Panc1 (cell line): ENCODE measurements around the gene DEXI. TPM values are rescaled to one million over a fixed set of nuclear protein-coding genes. Genes with fewer than 3 reads are reported as not detected.

ENCODE experiments used
- ATAC-seq: fragments of 200-7000 bp; cut with Tn5 transposase; 2 replicates; pipeline ENCODE4 v1.9.1; 2020; ENCODE audit warnings: mild to moderate bottlenecking, moderate library complexity
- BruUV-seq: library from RNA; stranded (reverse); fragments of 400-500 nt; replicated peaks from 2 replicates; lab custom pipeline; 2021; lab: Mats Ljungman, UMichigan
- CTCF ChIA-PET: fragments of 300-600 bp; sonication (Branson Sonifier 250); formaldehyde crosslinking; loops from one replicate; lab custom pipeline; 2022; ENCODE audit warnings: antibody characterized with exemption; lab: Charles Lee
- POLR2A ChIA-PET: fragments of 300-600 bp; sonication (Branson Sonifier 250); formaldehyde crosslinking; loops from one replicate; lab custom pipeline; 2022; ENCODE audit warnings: antibody characterized with exemption; lab: Charles Lee
- DNase-seq: peaks from one replicate; pipeline ENCODE4 v3.0.0-alpha.2; 2010; ENCODE audit warnings: low read depth, low spot score
- H3K27ac ChIP-seq: 2 replicates; pipeline ENCODE4 v1.5.1; 2011; ENCODE audit warnings: mild to moderate bottlenecking, low read length, inconsistent platforms
- H3K27me3 ChIP-seq: fragments of 200-500 bp; sonication (Bioruptor generic); 2 replicates; pipeline ENCODE4 v1.6.0; 2014; ENCODE audit warnings: low read length, inconsistent platforms; ENCODE audit not compliant: control insufficient read depth, insufficient read depth
- H3K36me3 ChIP-seq: fragments of 200-500 bp; sonication (Bioruptor generic); 2 replicates; pipeline ENCODE4 v1.5.1; 2014; ENCODE audit warnings: inconsistent platforms, mild to moderate bottlenecking, low read length, moderate library complexity; ENCODE audit not compliant: control insufficient read depth, insufficient read depth
- H3K4me1 ChIP-seq: 2 replicates; pipeline ENCODE4 v1.5.1; 2011; ENCODE audit warnings: inconsistent platforms, mild to moderate bottlenecking, low read length, moderate library complexity; ENCODE audit not compliant: control insufficient read depth, insufficient read depth
- H3K4me3 ChIP-seq, 2 experiments: 2 replicates each; pipeline ENCODE4 v1.5.1; 2011 to 2012; ENCODE audit warnings: low read depth in 2 of 2, low read length in 2 of 2, mild to moderate bottlenecking in 2 of 2, inconsistent platforms in 1 of 2, moderate library complexity in 1 of 2
- H3K9me3 ChIP-seq: fragments of 200-500 bp; sonication (Bioruptor generic); 2 replicates; pipeline ENCODE4 v1.5.1; 2014; ENCODE audit warnings: low read depth, mild to moderate bottlenecking, inconsistent platforms, low read length, moderate library complexity; ENCODE audit not compliant: control insufficient read depth, insufficient read depth
- CTCF ChIP-seq: fragments of 450-650 bp; IDR thresholded peaks from 2 replicates; pipeline ENCODE4 v1.5.1; 2017; ENCODE audit warnings: mild to moderate bottlenecking
- POLR2AphosphoS5 ChIP-seq: IDR thresholded peaks from 2 replicates; pipeline ENCODE4 v1.6.1; 2012; ENCODE audit warnings: mild to moderate bottlenecking, low read depth, low read length, moderate library complexity
- REST ChIP-seq, 2 experiments: IDR thresholded peaks; 2 replicates each; pipeline ENCODE4 v1.6.1; 2011 to 2012; ENCODE audit warnings: low read depth in 2 of 2, control low read depth in 1 of 2, low read length in 1 of 2, mild to moderate bottlenecking in 1 of 2, moderate library complexity in 1 of 2; ENCODE audit not compliant: insufficient read depth in 1 of 2
- SIN3A ChIP-seq: IDR thresholded peaks from 2 replicates; pipeline ENCODE4 v1.6.1; 2012; ENCODE audit warnings: low read depth, mild to moderate bottlenecking, low read length, moderate library complexity, borderline replicate concordance; ENCODE audit not compliant: insufficient read depth
- TCF7L2 ChIP-seq: IDR thresholded peaks from 2 replicates; pipeline ENCODE4 v1.6.1; 2011; ENCODE audit warnings: mild to moderate bottlenecking, low read depth, low read length, inconsistent platforms
- in situ Hi-C: cut with HindIII; loops from 2 replicates; pipeline ENCODE4 v1.10.0; 2016; ENCODE audit warnings: low sequenced_read_pairs, low pct_unique_long_range_greater_than_20kb
- intact Hi-C: fragments of 100-400 bp; cut with micrococcal nuclease; formaldehyde crosslinking; loops from one replicate; pipeline ENCODE4 v1.10.0; 2022; ENCODE audit not compliant: unreplicated experiment
- total RNA-seq: library from RNA; stranded (reverse); gene quantifications from one replicate; pipeline ENCODE4 v1.2.1, GENCODE V29; 2021; ENCODE audit not compliant: unreplicated experiment

DEXI gene
- total RNA-seq, 1 experiment from 2014 or later: 32.2 TPM

- CTCF ChIA-PET: no interaction called here
- intact Hi-C loops (no loop called here), in situ Hi-C loops (no loop called here)
- TF ChIP-seq TCF7L2 (no peak), SIN3A (no peak), POLR2AphosphoS5 (no peak), CTCF (no peak), REST (IDR thresholded peaks at IDR 0.05; ENCODE audit: insufficient read depth in 1 of 2, low read depth in 2 of 2, low read length in 1 of 2) (no peak)
- no peak overlapping the region for H3K4me3 ChIP-seq
- POLR2A ChIA-PET: no interaction called here
- ATAC-seq (no peak), DNase-seq (no peak)
- peaks cover 4% of the 10 kb centered on the region for H3K4me1 ChIP-seq
- BruUV-seq: no TSS peak
- H3K9me3 ChIP-seq: no peaks in the 10 kb centered on the region
- H3K36me3 ChIP-seq: no peaks in the 10 kb centered on the region
- no peaks in the 10 kb centered on the region for H3K27me3 ChIP-seq
- H3K27ac ChIP-seq: no peak overlapping the region
Observed at GRCh38 chr16:10932959-10933710, 9.1 kb downstream of the DEXI start.

GRCh38 chr16:10931977-10932632 is 10.2 kb downstream of the DEXI start:
- Histone ChIP-seq H3K27me3 (no peaks in the 10 kb centered on the region), H3K36me3 (no peaks in the 10 kb centered on the region), H3K27ac (no peak overlapping the region), H3K9me3 (no peaks in the 10 kb centered on the region), H3K4me3 (no peak overlapping the region), H3K4me1 (no peaks in the 10 kb centered on the region)
- BruUV-seq: no TSS peak
- ChIA-PET CTCF (no interaction called here), POLR2A (interaction anchor here (0.6 kb wide), 1 partner anchor 10 kb away, joined by 10 read pairs; the partner anchor contains the start of gene DEXI)
- intact Hi-C loops (no loop called here), in situ Hi-C loops (no loop called here)
- TF ChIP-seq CTCF (no peak), TCF7L2 (no peak)
- DNase-seq (no peak), ATAC-seq (no peak)
